ENCODE results near the gene CALU.

Gene CALU

GRCh38 chr7:128752251-128752650, 13.1 kb downstream of the CALU start:
- DNase-seq, result no peak

- DNase-seq, result no peak
These were observed 16.1 kb downstream of the CALU start for GRCh38 chr7:128755075-128755818.

- DNase-seq, result no peak
These were observed 16.8 kb downstream of the CALU start for GRCh38 chr7:128755819-128756476.

DNA sequence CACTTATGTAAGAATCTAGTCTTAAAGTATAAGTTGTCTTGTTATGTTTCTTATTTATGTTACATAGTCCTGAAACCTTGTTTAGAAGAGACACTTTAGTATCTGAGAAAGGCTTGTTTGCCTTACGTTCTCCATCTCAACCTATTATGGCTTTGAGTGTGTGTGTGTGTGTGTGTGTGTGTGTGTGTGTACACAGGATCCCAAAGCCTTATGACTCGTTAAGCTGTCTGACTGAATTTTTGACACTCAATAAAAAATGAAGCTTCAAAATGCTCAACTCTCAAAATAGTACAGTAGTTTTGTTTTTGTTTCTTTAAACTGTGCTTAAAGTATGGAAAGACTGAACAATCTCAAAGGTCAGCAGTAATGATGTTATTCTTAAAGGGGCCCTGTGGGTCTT, 18.0 kb downstream of the CALU start:
- DNase-seq, result no peak

DNA sequence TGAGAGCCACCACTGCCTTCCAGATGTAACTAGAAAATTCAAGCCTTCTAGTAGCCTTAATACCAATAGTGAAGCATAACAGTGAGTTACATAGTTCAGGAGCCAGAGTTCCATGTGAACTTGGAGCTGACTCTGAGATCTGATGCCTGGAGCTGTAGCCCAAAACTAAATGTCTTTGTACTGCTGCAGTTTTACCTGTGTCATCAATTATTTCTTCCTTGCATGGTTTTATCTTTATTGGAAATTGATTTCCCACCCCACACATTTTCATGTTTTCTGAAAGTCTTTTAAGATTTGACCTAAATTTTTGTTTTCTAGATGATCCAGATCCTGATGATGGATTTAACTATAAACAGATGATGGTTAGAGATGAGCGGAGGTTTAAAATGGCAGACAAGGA, 19.4 kb downstream of the CALU start:
- no peak for DNase-seq

GRCh38 chr7:128759242-128759641, 20.1 kb downstream of the CALU start:
- no peak for DNase-seq

DNA sequence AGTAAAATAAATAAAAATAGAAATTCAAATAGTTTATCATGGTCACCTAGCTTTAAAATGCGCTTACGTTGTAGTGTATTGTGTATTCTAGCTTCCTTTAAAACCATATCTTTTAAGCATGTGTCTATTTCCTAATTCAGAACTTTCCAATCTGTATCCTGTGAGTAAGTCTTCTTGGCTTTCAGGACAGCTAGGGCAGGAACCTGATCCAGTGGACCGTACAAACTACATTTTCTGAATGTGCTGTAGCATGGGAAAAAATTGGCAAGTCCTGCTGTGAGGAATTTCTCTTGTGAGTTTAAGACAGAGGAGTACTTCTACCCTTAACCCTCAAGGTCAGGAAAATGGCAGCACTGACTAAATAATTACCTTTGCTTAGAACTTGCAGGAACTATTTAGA, 24.4 kb downstream of the CALU start:
- DNase-seq, result no peak

- no peak for DNase-seq
These were observed 28.4 kb downstream of the CALU start for GRCh38 chr7:128767475-128768110.

- DNase-seq, result no peak
These were observed 31.1 kb downstream of the CALU start for GRCh38 chr7:128770233-128770632.

- no peak for DNase-seq
These were observed 34.4 kb downstream of the CALU start for GRCh38 chr7:128773604-128774003.

DNA sequence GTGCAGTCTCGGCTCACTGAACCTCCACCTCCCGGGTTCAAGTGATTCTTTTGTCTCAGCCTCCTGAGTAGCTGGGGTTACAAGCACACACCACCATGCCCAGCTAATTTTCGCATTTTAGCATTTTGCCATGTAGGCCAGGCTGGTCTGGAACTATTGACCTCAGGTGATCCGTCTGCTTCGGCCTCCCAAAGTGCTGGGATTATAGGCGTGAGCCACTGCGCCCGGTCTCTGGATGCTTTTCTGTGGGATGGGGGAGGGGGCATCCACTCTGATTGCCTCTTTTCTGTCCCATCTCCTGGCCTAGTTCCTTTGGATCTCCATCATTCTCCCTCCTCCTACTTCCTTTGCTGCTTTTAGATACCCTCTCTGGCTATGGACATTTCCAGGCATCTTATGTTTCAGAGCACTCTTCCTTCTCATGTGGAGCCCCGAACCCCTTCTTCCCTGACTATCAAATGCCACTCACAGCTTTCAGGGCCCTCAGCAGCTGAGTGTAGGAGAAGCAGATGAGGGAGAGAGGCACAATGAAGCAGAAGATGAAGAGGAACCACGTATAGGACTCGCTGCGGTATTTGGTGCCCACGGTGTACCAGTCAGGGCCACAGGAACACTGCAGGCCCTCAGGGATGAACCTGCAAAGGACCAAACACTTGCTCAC, 35.0 kb downstream of the CALU start:
- no peak for DNase-seq

DNA sequence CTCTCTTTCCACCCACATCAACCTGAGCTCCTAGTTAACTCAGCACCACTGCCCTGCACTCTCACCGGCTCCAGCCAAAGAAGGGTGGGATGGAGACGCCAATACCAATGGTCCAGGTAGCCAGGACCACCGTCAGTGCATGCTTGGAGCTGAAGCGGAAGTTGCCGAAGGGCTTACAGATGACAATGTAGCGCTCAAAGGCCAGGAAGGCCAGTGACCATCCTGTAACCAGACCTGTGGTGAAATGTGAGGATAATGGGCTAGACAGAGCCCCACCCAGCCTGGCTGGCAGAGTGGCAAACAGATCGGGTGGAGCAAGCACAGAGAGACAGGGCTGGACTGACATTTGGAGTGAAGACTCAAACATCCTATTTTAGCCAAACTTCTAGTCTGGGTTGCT, 35.8 kb downstream of the CALU start:
- no peak for DNase-seq

DNA sequence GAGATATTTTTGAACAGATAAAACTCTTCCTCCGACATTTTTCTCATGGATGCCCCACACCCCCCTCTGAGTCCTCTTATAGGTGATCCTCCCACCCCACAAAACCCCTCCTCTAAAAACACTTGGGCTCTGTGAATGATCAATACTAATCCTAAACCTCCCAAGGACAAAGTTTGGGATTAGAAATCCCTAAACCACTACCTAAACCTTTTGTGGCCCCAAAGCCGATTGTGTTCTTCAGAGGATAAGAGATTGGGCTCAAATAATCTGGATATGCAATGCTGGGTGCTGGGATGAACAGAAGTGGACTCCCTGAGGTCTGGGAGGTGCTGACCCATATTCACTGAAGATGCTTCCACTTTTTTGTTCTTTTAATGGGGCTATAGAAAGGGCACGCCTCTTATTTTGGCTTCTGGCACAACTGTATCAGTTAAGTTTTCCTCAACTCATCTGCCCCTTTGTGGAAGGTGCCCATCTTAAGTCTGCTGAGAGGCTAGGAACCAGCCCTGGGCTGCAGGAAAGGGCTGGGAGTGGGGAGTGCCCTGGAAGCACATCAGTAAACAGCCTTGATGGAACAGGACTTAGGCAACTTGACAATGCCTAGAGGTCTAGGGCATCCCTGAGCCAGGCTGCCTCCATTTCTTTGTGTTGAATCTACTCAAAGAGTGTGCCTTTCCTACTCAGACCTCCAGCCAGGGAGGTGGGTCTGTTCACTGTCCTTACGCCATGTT, 36.8 kb downstream of the CALU start, which contains the start of gene OPN1SW:
TSS of gene OPN1SW (minus strand) at position 51 of the 731 bp plus-strand sequence. CDS start at position 38, 13 bp downstream.
- no peak for DNase-seq

DNA sequence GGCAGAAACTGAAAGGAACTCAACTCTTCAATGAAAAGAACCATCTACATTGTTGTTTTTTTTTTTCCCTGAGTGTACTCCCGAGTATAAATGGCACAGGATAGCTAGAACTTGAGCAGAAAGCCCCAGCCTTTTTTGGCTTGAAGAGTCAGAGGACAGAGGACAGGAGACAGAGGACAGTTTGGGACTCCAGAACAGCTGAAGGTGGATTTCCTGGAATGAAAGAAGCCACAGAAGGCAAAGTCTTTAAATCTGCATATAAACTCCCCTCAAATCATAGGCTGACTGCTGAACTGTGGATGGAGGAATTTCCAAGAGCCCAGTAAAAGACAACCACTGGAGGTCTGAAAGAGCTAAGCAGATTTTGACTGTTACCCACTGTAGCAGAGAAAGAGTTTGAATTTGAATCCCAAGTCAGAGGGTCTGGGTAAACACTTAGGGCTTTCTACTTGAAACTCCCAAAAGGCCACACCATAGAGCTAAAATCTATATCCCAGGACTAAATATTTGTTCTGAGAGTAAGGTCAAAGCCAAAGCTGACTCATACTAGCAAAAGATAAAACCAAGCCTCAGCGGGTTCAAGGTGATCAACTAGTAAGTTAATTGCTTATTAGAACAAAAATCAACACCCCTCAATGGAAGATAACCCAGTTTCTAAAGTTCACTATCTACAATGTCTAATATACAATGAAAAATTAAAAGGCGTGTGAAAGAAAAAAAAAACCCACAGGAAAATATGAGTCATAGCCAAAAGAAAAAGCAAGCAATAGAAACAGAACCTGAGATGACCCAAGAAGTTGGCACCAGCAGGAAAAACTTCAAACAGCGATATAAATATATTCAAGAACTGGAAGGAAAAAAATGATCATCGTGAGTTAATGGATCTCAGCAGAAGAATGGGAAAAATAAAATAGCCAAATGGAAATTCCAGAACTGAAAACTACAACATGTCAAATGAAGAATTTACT, 38.3 kb downstream of the CALU start:
- no peak for DNase-seq

GRCh38 chr7:128778946-128779345, 39.8 kb downstream of the CALU start:
- DNase-seq, result no peak

DNA sequence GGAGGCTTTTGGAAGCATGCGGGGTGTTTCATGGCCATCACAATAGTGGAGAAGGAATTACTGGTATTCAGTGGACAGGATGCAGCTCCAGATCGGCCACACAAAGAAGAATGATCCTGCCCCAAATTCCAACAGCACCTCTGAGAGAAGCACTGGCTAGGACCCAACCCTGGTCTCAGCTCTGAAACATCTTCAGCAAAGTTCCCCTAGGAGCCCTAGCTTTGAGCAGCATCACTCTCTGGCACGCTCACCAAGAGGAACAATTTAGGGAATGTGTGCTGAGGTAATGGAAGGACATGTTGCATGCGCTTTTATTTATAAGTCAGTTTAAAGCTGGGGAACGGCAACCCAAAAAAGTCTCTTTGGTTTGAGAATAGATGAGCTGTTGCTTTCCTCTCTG, 42.0 kb downstream of the CALU start:
- no peak for DNase-seq

GRCh38 chr7:128781851-128782250, 42.7 kb downstream of the CALU start:
- DNase-seq, result no peak

GRCh38 chr7:128783143-128783861, 44.1 kb downstream of the CALU start:
- no peak for DNase-seq

- no peak for DNase-seq
These were observed 46.6 kb downstream of the CALU start for GRCh38 chr7:128785738-128786137.

DNA sequence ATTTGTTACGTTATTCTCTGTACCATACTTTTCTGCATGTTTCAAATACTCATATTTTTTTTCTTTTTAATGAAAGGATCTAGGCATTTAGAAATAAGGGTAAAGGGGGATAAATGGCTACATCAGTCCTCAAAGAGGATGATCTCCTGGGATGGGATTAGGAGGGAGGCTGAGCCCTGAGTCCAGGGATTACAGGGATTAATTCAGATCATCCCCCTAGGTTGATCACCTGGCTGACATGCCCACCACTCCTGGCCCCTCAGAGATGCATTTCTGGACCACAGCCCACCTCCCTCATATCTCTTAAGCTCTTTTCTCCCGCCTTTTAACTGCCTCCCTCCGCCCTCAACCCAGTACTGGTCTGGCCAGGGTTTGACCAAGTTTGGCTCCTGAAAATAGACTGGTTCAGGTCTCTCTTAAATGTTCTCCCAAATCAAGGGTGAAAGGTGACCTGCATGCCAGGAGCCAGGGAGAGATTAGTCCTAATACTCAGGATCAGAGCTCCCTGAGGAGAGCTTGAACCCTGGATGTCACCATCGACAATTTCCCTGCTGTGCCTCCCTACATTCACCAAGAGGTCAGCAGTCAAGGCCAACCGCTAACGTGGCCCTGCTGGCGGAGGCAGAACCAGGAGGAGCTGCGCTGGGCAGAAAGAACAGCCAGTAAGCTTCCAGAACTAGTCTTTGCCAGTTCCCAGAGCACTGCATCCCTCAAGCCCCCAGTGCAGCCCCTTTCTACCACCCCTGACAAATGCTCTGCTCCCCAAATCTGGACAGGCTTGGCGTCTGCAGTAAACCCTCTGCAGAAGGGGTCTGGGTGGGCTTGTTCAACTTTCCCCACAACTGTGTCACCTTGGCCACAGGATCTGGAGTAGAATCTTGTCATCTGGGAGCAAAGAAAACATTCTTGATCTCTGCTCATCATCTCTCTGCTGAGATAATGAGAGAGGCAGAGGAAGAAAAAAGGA, 49.6 kb downstream of the CALU start:
- DNase-seq, result no peak

Data from stimulated activated CD4-positive, alpha-beta T cell treated with anti-CD3 and anti-CD28 coated beads, Interleukin-2, amount 100 ng/mL, for 48 hours (primary cell).